Chondrocyte (in vitro differentiated cells): ENCODE data around the gene NDUFS6. TPM values are rescaled to one million over a fixed set of nuclear protein-coding genes. Genes with fewer than 3 reads are reported as not detected.

Source experiments
- DNase-seq: peaks from one replicate; pipeline ENCODE4 v3.0.0; 2021; ENCODE audit warnings: mixed read lengths, low spot score
- H3K27ac Mint-ChIP-seq: one replicate; pipeline ENCODE4 v1.8.0; 2021; ENCODE audit warnings: mild to moderate bottlenecking, moderate library complexity, mixed read lengths; ENCODE audit not compliant: unreplicated experiment
- H3K27me3 Mint-ChIP-seq: 2 replicates; pipeline ENCODE4 v1.8.0; 2021; ENCODE audit warnings: low read depth, mixed read lengths
- H3K36me3 Mint-ChIP-seq: 2 replicates; pipeline ENCODE4 v1.8.0; 2021; ENCODE audit warnings: low read depth, mixed read lengths
- H3K4me1 Mint-ChIP-seq: 2 replicates; pipeline ENCODE4 v1.8.0; 2021; ENCODE audit warnings: low read depth, mild to moderate bottlenecking, mixed read lengths
- H3K4me3 Mint-ChIP-seq: one replicate; pipeline ENCODE4 v1.8.0; 2021; ENCODE audit warnings: mild to moderate bottlenecking, moderate library complexity, mixed read lengths; ENCODE audit not compliant: unreplicated experiment
- H3K9me3 Mint-ChIP-seq: 2 replicates; pipeline ENCODE4 v1.8.0; 2021; ENCODE audit warnings: low read depth, mixed read lengths
- CTCF ChIP-seq: fragments of 200-600 bp; sonication (generic); IDR thresholded peaks from 2 replicates; pipeline ENCODE4 v1.5.0; 2021; ENCODE audit warnings: antibody characterized with exemption, mild to moderate bottlenecking, moderate library complexity
- total RNA-seq: library from RNA; stranded (reverse); gene quantifications from 3 replicates; pipeline ENCODE4 v1.2.1, GENCODE V29; 2021

Gene NDUFS6
- total RNA-seq, 1 donor from 2014 or later = 25.7 TPM

GRCh38 chr5:1834022-1834551, 32.9 kb downstream of the NDUFS6 start:
- DNase-seq = peak; percentile 94
- H3K27ac Mint-ChIP-seq = no peak overlapping the region
- peaks cover 28% of the 10 kb centered on the region for H3K27me3 Mint-ChIP-seq
- H3K4me1 Mint-ChIP-seq = no peaks in the 10 kb centered on the region
- H3K9me3 Mint-ChIP-seq = no peaks in the 10 kb centered on the region
- no peak overlapping the region for H3K4me3 Mint-ChIP-seq
- H3K36me3 Mint-ChIP-seq = peaks cover 2% of the 10 kb centered on the region
- no peak for TF ChIP-seq CTCF

GRCh38 chr5:1834721-1835429, 33.7 kb downstream of the NDUFS6 start:
- no peak overlapping the region for H3K27ac Mint-ChIP-seq

GRCh38 chr5:1835431-1835830, 34.2 kb downstream of the NDUFS6 start:
- no peaks in the 10 kb centered on the region for H3K9me3 Mint-ChIP-seq
- H3K4me3 Mint-ChIP-seq = no peak overlapping the region
- H3K4me1 Mint-ChIP-seq = no peaks in the 10 kb centered on the region
- peak; percentile 25 for DNase-seq
- no peak overlapping the region for H3K27ac Mint-ChIP-seq
- peaks cover 2% of the 10 kb centered on the region for H3K36me3 Mint-ChIP-seq
- H3K27me3 Mint-ChIP-seq = peaks cover 38% of the 10 kb centered on the region
- no peak for TF ChIP-seq CTCF

More at GRCh38 chr5:1834721-1835429, 33.7 kb downstream of the NDUFS6 start:
- peak; percentile 54 for DNase-seq
- no peak for TF ChIP-seq CTCF
- H3K4me3 Mint-ChIP-seq = no peak overlapping the region
- H3K27me3 Mint-ChIP-seq = peaks cover 36% of the 10 kb centered on the region
- no peaks in the 10 kb centered on the region for H3K4me1 Mint-ChIP-seq
- peaks cover 2% of the 10 kb centered on the region for H3K36me3 Mint-ChIP-seq
- H3K9me3 Mint-ChIP-seq = no peaks in the 10 kb centered on the region

- Mint-ChIP-seq H3K9me3 (no peaks in the 10 kb centered on the region), H3K4me1 (no peaks in the 10 kb centered on the region), H3K27me3 (peaks cover 44% of the 10 kb centered on the region), H3K36me3 (no peaks in the 10 kb centered on the region), H3K27ac (no peak overlapping the region), H3K4me3 (no peak overlapping the region)
- TF ChIP-seq CTCF = no peak
- DNase-seq = peak; percentile 71
These were observed 35.1 kb downstream of the NDUFS6 start for GRCh38 chr5:1836176-1836890.
